Activated CD4-positive, alpha-beta T cell treated with anti-CD3 and anti-CD28 coated beads, Interleukin-2, amount 50 U/mL, for 48 hours (primary cell): ENCODE results near the gene IGSF8.
"Not testable (repeated sequence)": the region's sequence is repeated elsewhere in the genome, so short reads cannot be mapped to it uniquely, and the experiment has no call there.

ENCODE experiments used
- DNase-seq, 2 experiments: peaks; one replicate each; pipeline ENCODE4 v3.0.0-alpha.2; 2020

The IGSF8 gene

DNA sequence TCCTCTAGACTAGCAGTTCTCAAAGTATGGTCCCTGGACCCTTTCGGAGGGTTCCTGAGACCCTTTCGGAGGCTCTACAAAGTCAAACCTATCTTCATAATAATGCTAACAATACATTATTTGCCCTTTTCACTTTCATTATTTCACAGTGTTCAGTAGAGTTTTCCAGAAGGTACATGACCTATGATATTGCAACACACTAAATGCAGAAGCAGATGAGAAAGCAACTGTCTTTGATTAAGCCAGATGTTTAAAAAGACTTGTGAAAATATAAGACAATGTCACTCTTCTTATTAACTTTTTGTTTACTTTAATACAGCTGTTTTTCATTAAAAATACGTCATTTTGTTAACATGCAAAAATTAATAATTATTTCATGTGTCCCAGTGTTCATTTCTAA, 34.3 kb downstream of the IGSF8 start:
- DNase-seq = no peak

DNA sequence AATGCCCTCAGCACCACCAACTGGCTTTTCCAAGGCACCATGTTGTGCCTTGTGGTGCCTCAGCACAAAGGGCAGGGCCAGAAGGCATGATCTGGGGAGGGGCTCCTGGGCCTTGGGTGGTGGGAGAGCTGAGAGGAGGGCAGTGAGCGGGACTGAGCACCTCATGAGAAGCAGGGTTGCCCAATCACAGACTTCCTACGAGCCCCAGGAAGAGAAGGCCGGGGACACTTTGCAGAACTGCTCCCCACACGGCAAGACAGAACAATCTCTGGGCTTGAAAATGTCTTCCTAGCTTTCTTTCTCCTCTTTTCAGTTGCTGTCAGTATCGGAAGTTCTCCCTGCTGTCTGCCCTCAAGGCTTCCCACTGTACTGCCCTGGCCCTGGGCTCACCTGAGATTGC, 35.2 kb downstream of the IGSF8 start:
- DNase-seq = no peak

DNA sequence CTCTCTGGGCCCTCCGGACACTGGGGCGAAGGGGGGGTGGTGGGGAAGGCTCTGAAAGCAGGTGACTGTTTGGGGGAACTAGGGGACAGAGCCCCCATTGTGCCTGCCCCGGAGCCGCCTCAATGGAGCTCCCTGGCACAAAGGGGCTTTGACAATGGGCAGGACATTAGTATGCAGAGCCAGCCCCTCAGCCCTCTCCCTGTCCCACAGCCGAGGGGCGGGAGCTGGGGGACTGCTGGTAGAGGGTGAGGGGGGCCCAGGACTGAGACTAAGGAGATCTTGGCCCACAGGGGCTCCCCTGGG, 36.2 kb downstream of the IGSF8 start:
- no peak for DNase-seq

DNA sequence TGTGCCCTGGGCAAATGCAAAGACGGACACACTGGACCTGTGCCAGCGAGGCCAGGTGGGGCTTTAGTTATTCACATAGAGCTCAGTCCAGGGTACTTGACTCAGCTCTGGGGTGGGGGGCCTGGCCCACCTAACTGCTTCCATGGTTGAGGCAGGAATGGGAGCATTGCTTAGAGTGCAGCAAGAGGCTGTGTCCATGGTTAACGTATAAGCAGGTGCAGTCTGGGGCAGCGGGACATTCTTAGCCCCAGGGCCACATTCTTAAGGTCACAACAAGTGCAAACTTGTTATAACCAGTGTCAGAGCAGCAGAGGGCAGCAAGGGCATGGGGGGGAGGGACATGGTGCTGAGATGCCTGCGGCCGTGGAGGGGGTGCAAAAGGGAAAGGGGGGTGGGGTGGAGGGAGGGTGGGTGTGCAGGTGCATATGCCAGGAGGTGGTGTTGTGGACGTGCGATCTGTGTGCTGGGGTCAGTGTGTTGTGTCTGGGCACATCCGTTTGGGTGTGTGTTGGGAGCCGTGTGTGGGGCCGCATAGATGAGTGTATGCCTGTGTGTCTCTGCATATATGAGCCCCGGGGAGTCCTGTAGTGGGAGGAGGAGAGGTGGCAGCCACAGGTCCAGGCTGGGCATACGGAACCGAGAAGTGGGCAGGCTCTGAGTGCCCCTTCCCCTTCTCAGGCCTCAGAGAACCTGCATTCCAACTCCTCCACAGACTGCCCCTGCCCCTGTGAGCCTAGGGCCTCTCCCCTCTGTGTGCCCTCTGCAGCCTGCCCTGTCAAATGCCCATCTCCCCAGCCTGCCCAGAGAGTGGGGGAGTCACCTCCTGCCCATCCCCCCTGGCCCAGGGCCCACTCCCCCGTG, 36.8 kb downstream of the IGSF8 start:
- DNase-seq = no peak

DNA sequence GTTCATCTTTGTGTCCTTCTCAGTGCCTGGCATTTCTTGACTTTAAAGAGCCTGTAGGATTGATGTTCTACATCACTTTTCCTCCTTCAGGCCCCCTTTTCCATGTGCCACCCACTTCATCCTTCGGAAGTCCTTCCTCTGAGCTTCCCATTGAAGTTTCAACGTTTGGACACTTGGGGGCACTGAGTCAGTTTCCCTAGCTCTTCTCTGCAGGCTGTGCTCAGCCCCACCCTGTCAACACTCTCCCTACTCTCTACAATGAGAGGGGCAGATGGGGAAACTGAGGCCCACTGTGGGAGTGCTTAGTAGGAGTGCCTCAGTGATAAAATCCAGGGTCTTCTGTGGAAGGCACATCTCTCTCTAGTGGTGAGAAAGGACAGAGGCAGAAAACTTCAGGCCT, 40.3 kb downstream of the IGSF8 start:
- no peak for DNase-seq

DNA sequence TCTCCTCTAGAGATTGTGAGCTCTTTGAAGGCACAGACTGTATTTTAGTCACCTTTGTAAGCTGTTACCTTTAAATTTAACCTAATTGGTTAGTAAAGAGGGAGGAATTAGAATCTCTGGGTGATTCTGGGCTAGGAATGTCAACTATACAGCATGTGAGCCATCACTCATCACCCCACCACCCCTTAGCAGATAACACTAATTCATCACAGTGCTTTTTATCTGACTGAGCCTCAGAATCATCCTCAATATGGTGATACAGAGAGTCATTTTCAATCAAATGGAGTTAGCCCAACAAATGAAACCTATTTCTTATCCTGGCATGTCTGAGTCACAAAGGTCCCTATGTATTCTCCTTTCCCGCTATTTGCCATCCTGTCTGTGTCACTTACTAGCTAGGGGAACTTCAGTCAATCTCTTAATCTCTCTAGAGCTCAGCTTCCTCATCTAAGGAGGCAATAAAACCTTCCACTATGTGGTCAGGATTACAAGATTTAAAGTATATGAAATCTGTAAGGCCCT, 41.7 kb downstream of the IGSF8 start:
- no peak for DNase-seq

DNA sequence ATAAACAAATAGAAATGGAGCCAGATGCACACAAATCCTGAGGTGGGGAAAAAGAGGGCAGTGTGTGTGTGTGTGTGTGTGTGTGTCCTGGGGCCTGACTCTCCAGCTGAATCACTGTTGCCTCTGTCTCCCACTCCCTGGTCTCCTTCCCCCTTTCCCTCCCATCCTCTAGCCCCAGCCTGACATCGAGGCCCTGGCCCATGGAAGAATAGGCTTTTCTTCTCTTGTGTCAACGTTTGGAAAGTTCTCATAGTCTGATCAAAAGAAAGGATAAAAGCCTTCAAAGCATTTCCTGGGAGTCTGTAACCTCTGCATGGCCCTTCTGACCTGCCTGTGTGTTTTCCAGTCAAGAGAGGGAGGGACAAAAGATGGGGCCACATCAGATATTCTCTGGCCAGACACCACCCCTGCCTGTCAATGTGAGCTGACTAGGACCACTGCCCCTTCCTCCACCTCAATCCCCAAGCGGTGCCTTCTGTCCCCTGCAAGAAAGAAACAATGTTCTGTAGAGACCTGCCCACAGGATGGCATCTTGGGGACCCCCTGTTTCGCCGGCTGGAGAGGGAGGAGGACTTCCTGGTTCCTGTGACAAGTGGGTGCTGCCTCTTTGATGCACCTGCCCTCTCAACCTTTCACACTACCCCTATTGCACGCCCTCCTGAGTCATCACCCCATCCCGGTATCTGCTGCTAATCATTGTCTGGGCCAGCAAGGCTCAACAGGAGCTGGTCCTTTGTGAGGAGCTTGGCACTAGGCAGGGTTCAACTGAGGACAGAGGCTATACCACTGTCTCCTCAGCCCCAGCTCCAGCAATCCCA, 44.7 kb downstream of the IGSF8 start:
- no peak for DNase-seq

DNA sequence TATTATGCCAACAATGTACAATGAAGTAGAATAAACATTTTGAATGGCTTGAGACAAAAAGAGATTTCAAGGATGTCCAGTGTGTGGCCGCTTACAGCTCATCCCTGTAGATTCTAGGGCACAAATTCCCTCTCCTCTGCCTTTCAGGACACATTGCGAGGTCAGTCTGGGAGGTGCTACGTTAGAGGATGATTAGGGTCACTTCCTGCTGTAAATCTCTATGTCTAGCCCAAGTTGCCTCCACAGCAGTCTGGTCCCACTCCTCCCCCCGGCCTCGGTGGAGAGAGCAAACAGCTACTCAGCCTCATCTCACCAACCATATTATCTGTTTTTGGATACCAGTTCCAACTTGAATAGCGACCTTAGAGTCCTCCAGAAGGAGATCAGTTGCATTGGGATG, 45.5 kb downstream of the IGSF8 start:
- DNase-seq = no peak

DNA sequence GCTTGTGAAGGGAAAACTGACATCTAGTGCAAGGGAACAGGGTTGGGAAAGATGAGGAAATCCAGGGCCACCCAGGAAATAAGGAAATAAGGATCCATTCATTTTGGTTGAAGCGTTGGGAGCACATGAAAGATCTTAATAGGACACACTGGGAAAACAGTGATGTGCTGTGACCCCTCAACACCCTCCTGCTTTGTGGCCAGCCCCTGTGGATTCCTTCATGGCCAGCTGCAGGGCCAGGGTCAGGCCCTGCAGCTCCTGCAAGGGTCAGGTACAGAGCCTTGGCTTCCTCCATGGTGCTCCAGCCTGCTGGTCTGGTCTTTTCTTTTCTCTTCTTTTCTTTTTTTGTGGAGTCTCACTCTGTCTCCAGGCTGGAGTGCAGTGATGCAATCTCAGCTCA, 47.8 kb downstream of the IGSF8 start:
- no peak for DNase-seq

DNA sequence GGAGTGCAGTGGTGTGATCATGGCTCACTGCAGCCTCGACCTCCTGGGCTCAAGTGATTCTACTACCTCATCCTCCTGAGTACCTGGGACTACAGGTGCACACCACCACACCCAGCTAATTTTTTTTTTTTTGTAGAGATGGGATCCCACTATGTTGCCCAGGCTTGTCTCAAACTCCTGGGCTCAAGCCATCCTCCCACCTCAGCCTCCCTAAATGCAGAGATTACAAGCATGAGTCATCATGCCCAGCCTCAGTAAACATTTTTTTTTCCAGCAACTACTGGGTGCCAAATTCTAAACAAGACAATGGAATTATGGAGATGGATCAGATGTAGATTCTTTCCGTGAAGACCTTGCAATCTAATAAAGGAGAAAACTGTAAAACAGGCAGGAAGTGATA, 48.2 kb downstream of the IGSF8 start:
- not testable (repeated sequence) for DNase-seq

DNA sequence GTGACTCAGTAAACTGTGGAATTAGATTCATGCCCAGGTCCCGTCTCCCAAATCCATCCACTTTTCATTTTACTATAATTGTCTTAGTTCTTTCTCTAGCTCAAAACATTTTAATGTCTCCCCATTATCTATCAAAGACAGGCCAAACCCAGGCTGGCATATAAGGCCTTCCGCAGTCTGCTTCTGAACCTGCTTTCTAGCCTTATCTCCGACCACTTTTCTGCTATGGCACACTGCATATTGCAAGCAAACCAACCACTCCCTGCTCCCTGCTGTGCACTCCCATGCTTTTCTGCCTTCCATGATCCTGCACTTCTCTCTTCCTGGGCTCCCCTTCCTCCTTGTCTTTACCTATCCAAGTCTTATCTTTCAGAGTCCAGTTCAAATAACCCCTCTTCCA, 49.3 kb downstream of the IGSF8 start:
- DNase-seq = no peak

DNA sequence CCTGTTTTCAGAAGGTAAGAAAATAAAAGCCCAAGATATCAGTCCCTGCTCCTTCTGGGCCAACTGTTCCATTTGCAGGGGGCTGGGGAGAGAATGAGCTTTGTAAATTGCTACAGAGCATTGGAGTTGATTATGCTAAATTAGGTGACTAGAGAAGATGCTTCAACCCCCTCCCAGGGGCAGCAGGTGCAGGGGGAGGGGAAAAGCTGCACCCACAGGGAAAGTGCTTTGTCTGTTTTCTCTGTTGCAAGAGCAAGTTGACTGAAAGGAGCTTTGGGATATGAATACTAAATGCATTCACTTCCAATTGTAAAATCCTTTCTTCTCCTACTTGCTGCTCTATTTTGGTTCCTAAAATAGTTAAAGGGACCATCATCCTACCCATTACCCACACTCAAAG, 50.1 kb downstream of the IGSF8 start:
- DNase-seq = no peak

DNA sequence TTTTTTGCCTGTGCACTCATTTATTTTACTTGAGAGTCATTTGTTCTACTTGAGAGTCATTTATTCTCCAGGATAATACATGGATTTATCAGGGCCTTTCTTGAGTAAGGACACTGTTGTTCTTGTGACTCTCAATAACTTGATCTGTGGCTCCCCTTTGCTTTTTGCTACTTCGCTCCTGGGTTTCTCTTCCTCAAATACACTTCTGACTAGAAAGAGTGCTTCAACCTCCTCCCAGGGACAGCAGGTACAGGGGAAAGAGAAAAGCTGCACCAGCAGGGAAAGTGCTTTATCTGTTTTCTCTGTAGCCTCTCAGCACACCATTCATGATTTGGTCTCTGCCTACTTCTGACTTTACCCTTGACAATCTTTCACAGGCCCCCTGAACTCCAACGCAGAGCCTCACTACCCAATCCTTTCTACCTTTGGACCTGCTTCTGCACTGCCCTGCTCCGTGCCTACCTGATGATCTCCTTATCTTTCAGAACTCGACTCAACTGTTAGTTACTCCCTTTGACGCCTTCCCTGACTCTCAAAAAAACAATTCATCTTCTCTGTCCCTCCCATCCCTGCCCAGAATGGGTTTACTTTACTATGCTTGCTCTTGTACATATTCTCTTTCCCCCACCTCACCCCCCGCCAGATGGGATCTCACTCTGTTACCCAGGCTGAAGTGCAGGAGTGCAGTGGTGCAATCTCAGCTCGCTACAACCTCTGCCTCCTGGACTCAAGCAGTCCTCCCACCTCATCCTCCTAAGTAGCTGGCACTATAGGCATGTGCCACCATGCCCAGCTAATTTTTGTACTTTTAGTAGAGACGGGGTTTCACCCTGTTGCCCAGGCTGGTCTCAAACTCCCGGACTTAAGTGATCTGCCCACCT, 51.1 kb downstream of the IGSF8 start:
- no peak for DNase-seq

DNA sequence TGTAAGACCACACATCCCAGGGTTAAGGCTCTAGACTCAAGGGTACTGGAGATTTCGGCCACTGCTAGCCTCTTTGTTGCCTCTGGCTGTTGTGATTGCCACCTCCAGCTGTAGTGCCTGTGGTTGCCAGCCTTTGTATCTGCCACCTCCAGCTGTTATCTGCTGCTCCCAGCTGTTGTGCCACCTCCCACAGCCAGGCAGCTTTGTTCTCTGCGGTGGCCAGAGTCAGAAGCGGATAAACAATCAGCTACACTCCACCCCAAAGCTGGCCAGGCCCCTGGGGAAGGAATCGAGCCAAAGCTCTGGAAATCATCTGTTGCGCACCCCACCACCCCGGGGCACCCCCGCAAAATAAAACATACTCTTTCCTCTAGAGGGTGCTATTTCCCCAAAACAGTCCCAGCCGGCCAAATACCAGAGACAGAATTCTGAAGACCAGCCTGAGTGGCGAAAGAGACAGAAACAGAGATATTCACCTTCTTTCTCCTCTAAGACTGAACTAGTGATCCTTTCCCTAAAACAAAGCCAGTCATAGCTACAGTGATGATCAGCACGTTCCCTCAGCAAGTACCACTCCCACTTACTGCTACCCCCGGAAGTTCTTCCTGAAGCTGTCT, 51.8 kb downstream of the IGSF8 start:
- DNase-seq = peak; percentile 29 to 52

DNA sequence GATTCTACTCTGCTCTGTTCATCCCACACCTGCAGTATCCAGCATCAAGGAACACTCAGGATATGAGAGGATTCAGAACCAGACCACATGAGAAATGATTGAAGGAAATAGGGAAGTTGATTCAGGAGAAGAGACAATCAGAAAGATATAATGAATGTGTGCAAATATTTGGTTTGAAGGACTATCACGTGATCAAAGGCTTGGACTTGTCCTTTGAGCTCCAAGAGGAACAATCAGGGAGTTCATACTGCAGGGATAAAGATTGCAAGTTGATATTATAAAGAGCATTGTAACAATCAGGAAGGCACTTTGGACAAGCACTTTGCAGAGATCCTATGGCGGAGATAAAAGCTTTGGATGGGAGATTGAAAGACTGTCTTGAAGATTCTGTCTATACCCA, 52.8 kb downstream of the IGSF8 start:
- no peak for DNase-seq

DNA sequence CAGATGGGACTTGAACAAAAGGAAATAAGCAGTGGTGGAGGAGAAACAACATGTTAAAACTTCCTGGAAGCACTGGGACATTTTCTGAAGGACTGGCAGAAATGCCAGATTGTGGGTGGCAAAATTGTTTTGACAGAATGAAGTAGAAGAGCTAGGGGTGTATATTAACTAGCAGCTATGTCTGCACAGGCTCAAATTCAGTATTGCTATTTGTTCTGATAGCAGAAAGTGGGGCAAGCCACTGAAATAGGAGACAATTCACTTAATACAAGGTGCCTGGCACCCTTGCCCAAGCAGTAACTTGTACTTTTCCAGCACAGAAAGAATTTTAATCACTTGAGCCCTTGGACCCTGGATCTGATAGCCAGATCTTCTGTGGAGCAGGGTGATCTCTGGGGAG, 54.9 kb downstream of the IGSF8 start:
- no peak for DNase-seq
